LNCaP clone FGC (cell line): ENCODE data around the gene ADCY5.

Experiments
- DNase-seq: peaks from one replicate; pipeline ENCODE4 v3.0.0-alpha.2; 2011; ENCODE audit warnings: low read depth
- H3K4me3 ChIP-seq: 2 replicates; pipeline ENCODE4 v1.5.1; 2011; ENCODE audit warnings: mild to moderate bottlenecking, low read depth, low read length, control low read depth
- TF ChIP-seq, protein P1 (sequence below): IDR thresholded peaks from 2 replicates; pipeline ENCODE4 v1.5.1; 2012; ENCODE audit warnings: mild to moderate bottlenecking; ENCODE audit not compliant: control insufficient read depth, insufficient read depth; ENCODE audit errors: extremely low read depth

The ADCY5 gene

DNA sequence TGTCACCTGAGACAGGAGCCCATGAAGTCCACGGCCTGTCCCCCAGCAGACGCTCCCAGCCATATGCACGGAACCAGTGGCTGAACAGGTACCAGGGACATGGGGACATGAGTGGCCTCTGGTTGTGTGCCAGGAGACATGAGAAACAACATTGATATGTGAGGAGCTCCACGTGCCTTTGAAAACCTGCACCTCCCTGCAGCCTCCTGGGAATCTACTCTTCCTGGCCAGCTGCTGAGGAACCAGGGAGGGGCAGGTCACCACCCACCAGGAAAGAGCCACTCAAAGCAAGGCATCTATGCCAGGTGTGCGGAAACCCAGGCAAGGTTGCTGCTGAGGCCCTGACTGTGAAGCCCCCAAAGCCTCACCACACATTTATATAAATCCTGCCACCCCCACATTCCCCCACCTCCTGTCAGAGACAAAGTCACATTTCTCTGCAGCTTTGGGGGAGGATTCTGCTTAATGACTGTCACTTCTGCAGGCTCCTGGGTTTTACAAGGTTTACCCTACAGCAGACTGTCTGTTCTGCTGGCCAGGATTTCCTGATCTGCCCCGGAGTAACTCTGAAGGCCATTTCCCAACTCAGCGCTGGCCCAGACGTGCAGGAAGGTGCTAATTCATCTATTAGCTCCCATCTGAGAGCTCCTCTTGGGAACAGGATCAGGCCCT lies 110.8 kb downstream of the ADCY5 start:
- TF ChIP-seq, protein P1, sequence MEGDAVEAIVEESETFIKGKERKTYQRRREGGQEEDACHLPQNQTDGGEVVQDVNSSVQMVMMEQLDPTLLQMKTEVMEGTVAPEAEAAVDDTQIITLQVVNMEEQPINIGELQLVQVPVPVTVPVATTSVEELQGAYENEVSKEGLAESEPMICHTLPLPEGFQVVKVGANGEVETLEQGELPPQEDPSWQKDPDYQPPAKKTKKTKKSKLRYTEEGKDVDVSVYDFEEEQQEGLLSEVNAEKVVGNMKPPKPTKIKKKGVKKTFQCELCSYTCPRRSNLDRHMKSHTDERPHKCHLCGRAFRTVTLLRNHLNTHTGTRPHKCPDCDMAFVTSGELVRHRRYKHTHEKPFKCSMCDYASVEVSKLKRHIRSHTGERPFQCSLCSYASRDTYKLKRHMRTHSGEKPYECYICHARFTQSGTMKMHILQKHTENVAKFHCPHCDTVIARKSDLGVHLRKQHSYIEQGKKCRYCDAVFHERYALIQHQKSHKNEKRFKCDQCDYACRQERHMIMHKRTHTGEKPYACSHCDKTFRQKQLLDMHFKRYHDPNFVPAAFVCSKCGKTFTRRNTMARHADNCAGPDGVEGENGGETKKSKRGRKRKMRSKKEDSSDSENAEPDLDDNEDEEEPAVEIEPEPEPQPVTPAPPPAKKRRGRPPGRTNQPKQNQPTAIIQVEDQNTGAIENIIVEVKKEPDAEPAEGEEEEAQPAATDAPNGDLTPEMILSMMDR = no peak
- H3K4me3 ChIP-seq = no peak overlapping the region
- DNase-seq = no peak

DNA sequence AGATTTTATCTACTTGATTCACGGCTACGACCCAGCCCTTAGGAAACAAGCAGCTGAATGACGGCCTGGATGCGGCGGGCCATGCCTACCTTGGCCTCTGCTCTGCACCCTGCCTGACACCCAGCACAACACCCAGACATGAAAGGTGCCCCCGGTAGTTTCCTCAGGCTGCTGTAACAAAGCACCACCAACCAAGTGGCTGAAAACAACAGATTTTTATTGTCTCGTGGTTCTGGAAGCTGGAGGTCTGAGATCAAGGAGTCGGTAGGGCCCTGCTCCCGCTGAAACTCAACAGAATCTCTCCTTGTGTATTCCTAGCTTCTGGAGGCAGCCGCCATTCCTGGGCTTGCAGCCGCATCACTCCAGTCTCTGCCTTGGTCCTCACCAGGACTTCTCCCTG lies 111.7 kb downstream of the ADCY5 start:
- no peak for DNase-seq
- TF ChIP-seq, protein P1 = no peak
- no peak overlapping the region for H3K4me3 ChIP-seq

GRCh38 chr3:123336441-123336851 lies 112.4 kb downstream of the ADCY5 start:
- no peak for DNase-seq
- H3K4me3 ChIP-seq = no peak overlapping the region
- TF ChIP-seq, protein P1 = no peak

- no peak overlapping the region for H3K4me3 ChIP-seq
- no peak for DNase-seq
- TF ChIP-seq, protein P1 = no peak
Observed at GRCh38 chr3:123336001-123336400, 112.9 kb downstream of the ADCY5 start.

DNA sequence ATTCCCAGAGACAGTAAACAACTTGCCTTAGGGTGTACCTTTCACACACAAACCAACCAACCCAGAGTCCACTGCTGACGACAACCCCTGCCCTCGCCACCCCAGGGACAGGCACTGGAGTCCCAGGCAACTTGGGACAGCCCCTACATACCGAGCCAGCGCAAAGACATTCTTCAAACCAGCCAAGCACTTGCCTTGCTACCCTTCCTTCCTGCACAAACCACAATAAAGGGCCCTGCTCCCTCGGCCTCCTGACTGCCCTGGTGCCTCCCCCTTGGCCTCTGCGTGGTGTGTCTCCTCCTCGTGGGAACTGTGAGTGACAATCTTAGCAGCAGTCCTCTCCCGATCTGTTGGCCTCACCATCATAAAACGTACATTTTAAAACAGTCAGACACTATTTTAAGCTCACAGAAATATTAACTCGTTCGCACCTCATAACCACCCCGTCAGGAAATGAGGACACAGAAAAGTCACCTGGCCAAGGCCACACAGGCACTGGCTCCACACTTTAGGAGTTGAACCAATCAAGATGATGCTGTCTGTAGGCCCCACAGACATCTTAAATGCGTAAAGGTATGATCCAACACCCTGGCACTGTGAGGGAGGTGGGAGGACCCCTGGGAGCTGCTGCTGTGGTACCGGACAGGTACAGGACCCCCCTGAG lies 113.8 kb downstream of the ADCY5 start:
- H3K4me3 ChIP-seq = no peak overlapping the region
- no peak for DNase-seq
- TF ChIP-seq, protein P1 = no peak

DNA sequence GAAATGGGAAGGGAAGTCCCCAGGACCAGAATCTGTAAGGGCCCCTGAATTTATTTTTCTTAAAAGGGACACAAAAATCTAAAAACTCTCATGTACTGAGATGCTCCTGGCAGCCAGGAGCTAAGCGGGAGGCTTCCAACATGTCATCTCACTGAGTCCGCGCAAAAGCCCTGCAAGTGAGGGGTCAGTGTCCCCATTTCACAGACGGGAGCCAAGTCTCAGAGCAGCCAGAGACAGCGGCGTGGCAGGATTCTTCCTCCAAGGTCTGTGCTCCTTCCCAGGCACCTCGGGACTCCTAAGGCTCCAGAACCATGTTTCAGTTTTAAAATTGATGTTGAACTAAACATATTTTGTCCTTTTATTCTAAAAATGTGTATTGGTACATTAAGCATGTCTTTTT lies 114.8 kb downstream of the ADCY5 start:
- TF ChIP-seq, protein P1 = no peak
- no peak overlapping the region for H3K4me3 ChIP-seq
- DNase-seq = no peak

DNA sequence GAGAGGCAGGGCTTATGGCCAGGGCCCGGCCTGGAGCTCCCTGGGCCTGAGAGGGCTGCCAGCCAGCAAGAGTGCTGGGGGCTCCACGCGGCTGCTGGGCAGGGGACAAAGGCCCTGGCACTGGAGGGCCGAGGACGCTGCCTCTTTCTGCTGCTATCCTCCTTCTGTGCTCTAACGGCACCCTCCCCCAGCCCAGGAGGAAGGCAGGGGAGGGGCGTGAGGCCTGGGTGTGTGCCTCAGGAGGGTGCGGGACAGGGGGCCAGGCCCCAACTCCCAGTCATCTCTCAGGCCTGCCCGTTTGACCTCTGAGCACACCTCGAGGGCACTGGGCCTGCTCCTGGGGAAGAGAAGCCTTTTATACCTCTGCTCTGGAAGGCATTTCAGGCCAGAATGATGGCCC lies 115.5 kb downstream of the ADCY5 start:
- no peak overlapping the region for H3K4me3 ChIP-seq
- no peak for DNase-seq
- TF ChIP-seq, protein P1 = no peak
